Peyer's patch (tissue), 4 donors: Measurements from ENCODE around the gene AP1B1. TPM values are rescaled to one million over a fixed set of nuclear protein-coding genes. Genes with fewer than 3 reads are reported as not detected.

Experiments
- DNase-seq, 3 donors: peaks; one replicate each; pipeline ENCODE4 v3.0.0-alpha.2; 2017 to 2019
- H3K27ac ChIP-seq, 4 donors: fragments of 200-600 bp; sonication (generic); one replicate each; pipeline ENCODE4 v1.5.1; 2016 to 2019
- H3K27me3 ChIP-seq, 2 donors: fragments of 200-600 bp; sonication (generic); one replicate each; pipeline ENCODE4 v1.5.1; 2019
- H3K36me3 ChIP-seq, 3 donors: fragments of 200-600 bp; sonication (generic); one replicate each; pipeline ENCODE4 v1.5.1; 2016 to 2019
- H3K4me1 ChIP-seq, 4 donors: fragments of 200-600 bp; sonication (generic); one replicate each; pipeline ENCODE4 v1.5.1; 2016 to 2019
- H3K4me3 ChIP-seq, 4 donors: fragments of 200-600 bp; sonication (generic); 1 replicate in 3 of 4; 2 replicates in 1 of 4; pipeline ENCODE4 v1.5.1; 2016 to 2019; ENCODE audit warnings: mild to moderate bottlenecking in 1 of 4
- H3K9me3 ChIP-seq, 4 donors: fragments of 200-600 bp; sonication (generic); one replicate each; pipeline ENCODE4 v1.5.1; 2016 to 2019; ENCODE audit warnings: mild to moderate bottlenecking in 1 of 4
- POLR2A ChIP-seq, 2 donors: fragments of 450-650 bp; IDR thresholded peaks; one replicate each; pipeline ENCODE4 v1.5.1; 2017; ENCODE audit warnings: antibody characterized with exemption in 2 of 2, mild to moderate bottlenecking in 2 of 2, moderate library complexity in 2 of 2
- total RNA-seq, 4 donors: library from RNA; depleted of rRNA; stranded (reverse); fragments of >200 nt; gene quantifications; one replicate each; pipeline ENCODE4 v1.1.0, GENCODE V29; 2016
- TF ChIP-seq, protein P1 (sequence below), 6 experiments: fragments of 450-650 bp in 4 of 6; fragments of 200-600 bp in 2 of 6; sonication (generic) in 1 of 6; IDR thresholded peaks; one replicate each; pipeline ENCODE4 v1.5.1; 2017 to 2019; ENCODE audit warnings: antibody characterized with exemption in 6 of 6, mild to moderate bottlenecking in 3 of 6, moderate library complexity in 1 of 6

AP1B1 gene
- total RNA-seq, 4 donors from 2014 or later, result 109 to 135 (median 124) TPM

DNA sequence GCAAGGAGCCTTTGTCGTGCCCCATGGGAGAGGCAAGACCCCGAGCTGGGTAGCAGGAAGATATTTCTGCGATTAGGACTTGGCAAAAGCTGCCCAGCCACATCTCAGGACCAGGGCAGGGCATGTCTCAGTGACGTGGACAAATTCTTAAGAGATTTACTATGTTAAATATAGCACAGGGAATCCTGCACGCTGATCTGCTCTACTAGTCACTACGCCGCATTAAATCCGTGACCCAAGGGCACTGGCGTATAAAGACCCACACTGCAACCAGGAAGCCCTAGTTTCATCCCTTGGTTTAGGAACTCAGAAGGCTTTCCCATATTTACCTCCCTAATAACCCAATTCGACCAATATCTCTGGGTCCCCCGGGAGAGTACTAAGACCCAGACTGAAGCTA, 35.1 kb downstream of the AP1B1 start:
- no peak for TF ChIP-seq POLR2A (IDR thresholded peaks at IDR 0.05)
- TF ChIP-seq, protein P1, sequence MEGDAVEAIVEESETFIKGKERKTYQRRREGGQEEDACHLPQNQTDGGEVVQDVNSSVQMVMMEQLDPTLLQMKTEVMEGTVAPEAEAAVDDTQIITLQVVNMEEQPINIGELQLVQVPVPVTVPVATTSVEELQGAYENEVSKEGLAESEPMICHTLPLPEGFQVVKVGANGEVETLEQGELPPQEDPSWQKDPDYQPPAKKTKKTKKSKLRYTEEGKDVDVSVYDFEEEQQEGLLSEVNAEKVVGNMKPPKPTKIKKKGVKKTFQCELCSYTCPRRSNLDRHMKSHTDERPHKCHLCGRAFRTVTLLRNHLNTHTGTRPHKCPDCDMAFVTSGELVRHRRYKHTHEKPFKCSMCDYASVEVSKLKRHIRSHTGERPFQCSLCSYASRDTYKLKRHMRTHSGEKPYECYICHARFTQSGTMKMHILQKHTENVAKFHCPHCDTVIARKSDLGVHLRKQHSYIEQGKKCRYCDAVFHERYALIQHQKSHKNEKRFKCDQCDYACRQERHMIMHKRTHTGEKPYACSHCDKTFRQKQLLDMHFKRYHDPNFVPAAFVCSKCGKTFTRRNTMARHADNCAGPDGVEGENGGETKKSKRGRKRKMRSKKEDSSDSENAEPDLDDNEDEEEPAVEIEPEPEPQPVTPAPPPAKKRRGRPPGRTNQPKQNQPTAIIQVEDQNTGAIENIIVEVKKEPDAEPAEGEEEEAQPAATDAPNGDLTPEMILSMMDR (IDR thresholded peaks at IDR 0.05), result no peak
- peaks cover 0 to 100% (median 4%) of the 10 kb centered on the region in 3 donors for H3K36me3 ChIP-seq

GRCh38 chr22:29352778-29353177, 35.6 kb downstream of the AP1B1 start:
- DNase-seq, result no peak
- no peaks in the 10 kb centered on the region for H3K27me3 ChIP-seq
- no peaks in the 10 kb centered on the region for H3K4me1 ChIP-seq
- H3K4me3 ChIP-seq, result no peak overlapping the region
- no peaks in the 10 kb centered on the region for H3K9me3 ChIP-seq
- no peak overlapping the region for H3K27ac ChIP-seq
- H3K36me3 ChIP-seq, result peaks cover 0 to 100% (median 0%) of the 10 kb centered on the region in 3 donors
- TF ChIP-seq, protein P1 (IDR thresholded peaks at IDR 0.05), result no peak
- TF ChIP-seq POLR2A (IDR thresholded peaks at IDR 0.05), result no peak

More for the DNA sequence above, 35.1 kb downstream of the AP1B1 start:
- DNase-seq, result no peak
- no peaks in the 10 kb centered on the region for H3K9me3 ChIP-seq
- no peaks in the 10 kb centered on the region for H3K27me3 ChIP-seq
- no peaks in the 10 kb centered on the region for H3K4me1 ChIP-seq
- no peak overlapping the region for H3K27ac ChIP-seq
- H3K4me3 ChIP-seq, result no peak overlapping the region

- no peak for DNase-seq
- H3K27me3 ChIP-seq, result no peaks in the 10 kb centered on the region
- H3K9me3 ChIP-seq, result no peaks in the 10 kb centered on the region
- no peak overlapping the region for H3K27ac ChIP-seq
- no peak overlapping the region for H3K4me3 ChIP-seq
- peaks cover 0 to 100% (median 0%) of the 10 kb centered on the region in 3 donors for H3K36me3 ChIP-seq
- H3K4me1 ChIP-seq, result no peaks in the 10 kb centered on the region
- no peak for TF ChIP-seq POLR2A (IDR thresholded peaks at IDR 0.05)
- TF ChIP-seq, protein P1 (IDR thresholded peaks at IDR 0.05), result no peak
Measured at GRCh38 chr22:29351891-29352290, 36.5 kb downstream of the AP1B1 start.

- H3K36me3 ChIP-seq, result peaks cover 0 to 100% (median 0%) of the 10 kb centered on the region in 3 donors
- TF ChIP-seq, protein P1 (IDR thresholded peaks at IDR 0.05), result no peak
- no peak for TF ChIP-seq POLR2A (IDR thresholded peaks at IDR 0.05)
- no peak overlapping the region for H3K4me3 ChIP-seq
- no peaks in the 10 kb centered on the region for H3K9me3 ChIP-seq
- H3K4me1 ChIP-seq, result no peaks in the 10 kb centered on the region
- peak overlapping the region in 1 of 4 donors; percentile 1 for H3K27ac ChIP-seq
- H3K27me3 ChIP-seq, result no peaks in the 10 kb centered on the region
- peak in 2 of 3 donors; percentile 60 to 66 for DNase-seq
Measured at GRCh38 chr22:29351042-29351441, 37.3 kb downstream of the AP1B1 start.

GRCh38 chr22:29348956-29349355, 39.4 kb downstream of the AP1B1 start:
- TF ChIP-seq, protein P1 (IDR thresholded peaks at IDR 0.05), result no peak
- TF ChIP-seq POLR2A (IDR thresholded peaks at IDR 0.05), result no peak
- H3K27me3 ChIP-seq, result no peaks in the 10 kb centered on the region
- no peaks in the 10 kb centered on the region for H3K9me3 ChIP-seq
- H3K4me1 ChIP-seq, result no peaks in the 10 kb centered on the region
- peaks cover 0 to 97% (median 0%) of the 10 kb centered on the region in 3 donors for H3K36me3 ChIP-seq
- no peak overlapping the region for H3K4me3 ChIP-seq
- no peak for DNase-seq
- no peak overlapping the region for H3K27ac ChIP-seq

GRCh38 chr22:29348041-29348440, 40.3 kb downstream of the AP1B1 start:
- Histone ChIP-seq H3K4me1 (no peaks in the 10 kb centered on the region), H3K36me3 (peaks cover 0 to 96% (median 0%) of the 10 kb centered on the region in 3 donors), H3K9me3 (no peaks in the 10 kb centered on the region), H3K4me3 (no peak overlapping the region), H3K27me3 (no peaks in the 10 kb centered on the region), H3K27ac (no peak overlapping the region)
- TF ChIP-seq POLR2A (IDR thresholded peaks at IDR 0.05), result no peak
- TF ChIP-seq, protein P1 (IDR thresholded peaks at IDR 0.05), result no peak
- DNase-seq, result no peak
